Astrocyte of the hippocampus (primary cell): ENCODE data around the gene FOXP1.

ENCODE experiments used
- DNase-seq: peaks from one replicate; pipeline ENCODE4 v3.0.0; 2011; ENCODE audit warnings: low read depth, low spot score

FOXP1 gene

GRCh38 chr3:71586810-71587242 is 3.3 kb upstream of the FOXP1 start:
- no peak for DNase-seq

- DNase-seq = peak; percentile 66
Measured at GRCh38 chr3:71585887-71586809, 2.6 kb upstream of the FOXP1 start.

GRCh38 chr3:71585131-71585530 is 1.6 kb upstream of the FOXP1 start:
- DNase-seq = no peak

- peak; percentile 65 for DNase-seq
Measured at GRCh38 chr3:71584394-71585011, 975 bp upstream of the FOXP1 start.

GRCh38 chr3:71582612-71583565 is 639 bp downstream of the FOXP1 start:
- peak; percentile 75 for DNase-seq

GRCh38 chr3:71582036-71582611 is 1.4 kb downstream of the FOXP1 start:
- peak; percentile 78 for DNase-seq

- DNase-seq = peak; percentile 65
Measured at GRCh38 chr3:71581457-71582035, 2.0 kb downstream of the FOXP1 start.

GRCh38 chr3:71580636-71581456 is 2.7 kb downstream of the FOXP1 start:
- DNase-seq = no peak

- DNase-seq = peak; percentile 63
Measured at GRCh38 chr3:71579935-71580406, 3.6 kb downstream of the FOXP1 start.

- DNase-seq = no peak
Measured at GRCh38 chr3:71579326-71579934, 4.1 kb downstream of the FOXP1 start.

- no peak for DNase-seq
Measured at GRCh38 chr3:71578054-71578751, 5.3 kb downstream of the FOXP1 start.

GRCh38 chr3:71577011-71577410 is 6.5 kb downstream of the FOXP1 start:
- no peak for DNase-seq

GRCh38 chr3:71575433-71575832 is 8.1 kb downstream of the FOXP1 start:
- no peak for DNase-seq

- no peak for DNase-seq
Measured at GRCh38 chr3:71573181-71573580, 10.3 kb downstream of the FOXP1 start.

GRCh38 chr3:71570546-71570945 is 13.0 kb downstream of the FOXP1 start:
- no peak for DNase-seq

- no peak for DNase-seq
Measured at GRCh38 chr3:71568207-71568606, 15.3 kb downstream of the FOXP1 start.

GRCh38 chr3:71566776-71567175 is 16.8 kb downstream of the FOXP1 start:
- no peak for DNase-seq

GRCh38 chr3:71565976-71566375 is 17.6 kb downstream of the FOXP1 start:
- no peak for DNase-seq

- DNase-seq = no peak
Measured at GRCh38 chr3:71565316-71565715, 18.2 kb downstream of the FOXP1 start.
